Esophagus squamous epithelium (tissue), 4 donors: ENCODE results near the gene PSMB5.

ENCODE experiments used
- CTCF ChIP-seq, 6 experiments: fragments of 450-650 bp in 4 of 6; fragments of 200-600 bp in 2 of 6; sonication (generic) in 2 of 6; IDR thresholded peaks; one replicate each; pipeline ENCODE4 v1.5.1; 2016 to 2019; ENCODE audit warnings: antibody characterized with exemption in 6 of 6, mild to moderate bottlenecking in 4 of 6, moderate library complexity in 4 of 6
- POLR2A ChIP-seq, 4 donors: fragments of 450-650 bp; IDR thresholded peaks; one replicate each; pipeline ENCODE4 v1.6.1; 2017; ENCODE audit warnings: antibody characterized with exemption in 4 of 4, mild to moderate bottlenecking in 4 of 4, moderate library complexity in 3 of 4

GRCh38 chr14:23079716-23080115 lies 45.0 kb upstream of the PSMB5 start:
- TF ChIP-seq CTCF (IDR thresholded peaks at IDR 0.05) (no peak), POLR2A (IDR thresholded peaks at IDR 0.05) (no peak)
